H9 (cell line): ENCODE results near the gene ZNF609. TPM values are rescaled to one million over a fixed set of nuclear protein-coding genes. Genes with fewer than 3 reads are reported as not detected.

Experiments used
- DNase-seq: peaks from one replicate; pipeline ENCODE4 v3.0.0-alpha.2; 2017
- H2AFZ ChIP-seq: one replicate; pipeline ENCODE4 v1.6.1; 2013; ENCODE audit warnings: mild to moderate bottlenecking, low read length, control low read depth, moderate library complexity
- H2AK5ac ChIP-seq: 2 replicates; pipeline ENCODE4 v1.6.1; 2013; ENCODE audit warnings: low read length, control low read depth, mixed read lengths; ENCODE audit not compliant: insufficient read length
- H2BK120ac ChIP-seq: one replicate; pipeline ENCODE4 v1.6.1; 2013; ENCODE audit warnings: low read depth, mild to moderate bottlenecking, low read length, control low read depth, inconsistent platforms; ENCODE audit not compliant: poor library complexity, severe bottlenecking
- H2BK12ac ChIP-seq: 2 replicates; pipeline ENCODE4 v1.6.1; 2013; ENCODE audit warnings: low read length, control low read depth, mixed read lengths, low read depth; ENCODE audit not compliant: insufficient read length
- H2BK15ac ChIP-seq: 2 replicates; pipeline ENCODE4 v1.6.1; 2013; ENCODE audit warnings: low read depth, low read length, control low read depth
- H2BK20ac ChIP-seq: one replicate; pipeline ENCODE4 v1.6.1; 2013; ENCODE audit warnings: low read depth, mild to moderate bottlenecking, low read length, control low read depth, inconsistent platforms; ENCODE audit not compliant: poor library complexity, severe bottlenecking
- H2BK5ac ChIP-seq: 2 replicates; pipeline ENCODE4 v1.6.1; 2013; ENCODE audit warnings: low read length, control low read depth, mixed read lengths; ENCODE audit not compliant: insufficient read length
- H3K14ac ChIP-seq: 2 replicates; pipeline ENCODE4 v1.6.1; 2013; ENCODE audit warnings: low read length, control low read depth; ENCODE audit not compliant: insufficient read depth
- H3K18ac ChIP-seq: 2 replicates; pipeline ENCODE4 v1.6.1; 2013; ENCODE audit warnings: low read depth, mild to moderate bottlenecking, mixed read lengths, low read length, control low read depth; ENCODE audit not compliant: insufficient read length
- H3K23ac ChIP-seq: 2 replicates; pipeline ENCODE4 v1.6.1; 2013; ENCODE audit warnings: low read length, control low read depth, mixed read lengths, low read depth; ENCODE audit not compliant: insufficient read length
- H3K23me2 ChIP-seq: 2 replicates; pipeline ENCODE4 v1.6.1; 2013; ENCODE audit warnings: low read depth, mild to moderate bottlenecking, mixed read lengths, low read length, control low read depth; ENCODE audit not compliant: insufficient read length, poor library complexity, severe bottlenecking
- H3K27ac ChIP-seq: 2 replicates; pipeline ENCODE4 v1.5.1; 2013; ENCODE audit warnings: low read length, control low read depth, mixed read lengths, low read depth; ENCODE audit not compliant: insufficient read length
- H3K27me3 ChIP-seq: 2 replicates; pipeline ENCODE4 v1.6.1; 2013; ENCODE audit warnings: low read length, control low read depth, inconsistent platforms; ENCODE audit not compliant: insufficient read depth
- H3K4ac ChIP-seq: 2 replicates; pipeline ENCODE4 v1.6.1; 2013; ENCODE audit warnings: low read depth, mild to moderate bottlenecking, control low read depth, inconsistent platforms, low read length, moderate library complexity
- H3K4me1 ChIP-seq: 2 replicates; pipeline ENCODE4 v1.6.1; 2013; ENCODE audit warnings: low read length, control low read depth, inconsistent platforms; ENCODE audit not compliant: insufficient read depth
- H3K4me2 ChIP-seq: 2 replicates; pipeline ENCODE4 v1.6.1; 2013; ENCODE audit warnings: low read length, control low read depth, mixed read lengths; ENCODE audit not compliant: insufficient read length, insufficient read depth
- H3K56ac ChIP-seq: 2 replicates; pipeline ENCODE4 v1.6.1; 2013; ENCODE audit warnings: low read depth, mild to moderate bottlenecking, mixed read lengths, low read length, control low read depth; ENCODE audit not compliant: insufficient read length
- H3K79me1 ChIP-seq: 2 replicates; pipeline ENCODE4 v1.6.1; 2013; ENCODE audit warnings: low read depth, mild to moderate bottlenecking, moderate library complexity, low read length, control low read depth, inconsistent platforms; ENCODE audit not compliant: insufficient read depth, poor library complexity, severe bottlenecking
- H3K79me2 ChIP-seq: 2 replicates; pipeline ENCODE4 v1.6.1; 2013; ENCODE audit warnings: low read length, control low read depth, inconsistent platforms; ENCODE audit not compliant: insufficient read depth
- H3K9ac ChIP-seq: 2 replicates; pipeline ENCODE4 v1.6.1; 2013; ENCODE audit warnings: low read length, control low read depth, mixed read lengths; ENCODE audit not compliant: insufficient read length; ENCODE audit errors: extremely low read depth
- H3K9me3 ChIP-seq: one replicate; pipeline ENCODE4 v1.6.1; 2013; ENCODE audit warnings: low read depth, low read length, inconsistent platforms; ENCODE audit not compliant: control insufficient read depth
- H3T11ph ChIP-seq: one replicate; pipeline ENCODE4 v1.6.1; 2013; ENCODE audit warnings: mild to moderate bottlenecking, low read length, control low read depth, inconsistent platforms
- H4K20me1 ChIP-seq: one replicate; pipeline ENCODE4 v1.6.1; 2013; ENCODE audit not compliant: control insufficient read depth, insufficient read length, insufficient read depth
- H4K5ac ChIP-seq: 2 replicates; pipeline ENCODE4 v1.6.1; 2013; ENCODE audit warnings: low read depth, mild to moderate bottlenecking, mixed read lengths, low read length, control low read depth; ENCODE audit not compliant: insufficient read length
- H4K8ac ChIP-seq: replicated peaks from 2 replicates; pipeline ENCODE4 v1.6.1; 2013; ENCODE audit warnings: low read length, control low read depth, mixed read lengths, low read depth; ENCODE audit not compliant: insufficient read length
- H4K91ac ChIP-seq: 2 replicates; pipeline ENCODE4 v1.6.1; 2013; ENCODE audit warnings: low read depth, mild to moderate bottlenecking, moderate library complexity, mixed read lengths, low read length, control low read depth; ENCODE audit not compliant: insufficient read length
- H3K27ac Mint-ChIP-seq, 3 experiments: 2 replicates in 2 of 3; 3 replicates in 1 of 3; pipeline ENCODE4 v1.8.0; 2020 to 2021; ENCODE audit warnings: mixed read lengths in 3 of 3, mild to moderate bottlenecking in 1 of 3, moderate library complexity in 1 of 3
- H3K27me3 Mint-ChIP-seq: 2 replicates; pipeline ENCODE4 v1.8.0; 2021; ENCODE audit warnings: low read depth, mild to moderate bottlenecking, moderate library complexity, mixed read lengths
- H3K36me3 Mint-ChIP-seq, 3 experiments: 2 replicates in 2 of 3; 3 replicates in 1 of 3; pipeline ENCODE4 v1.8.0; 2020 to 2021; ENCODE audit warnings: low read depth in 3 of 3, mixed read lengths in 3 of 3; ENCODE audit not compliant: insufficient read depth in 1 of 3
- H3K4me1 Mint-ChIP-seq, 2 experiments: 2 replicates each; pipeline ENCODE4 v1.8.0; 2020; ENCODE audit warnings: mixed read lengths in 2 of 2
- H3K4me3 Mint-ChIP-seq, 2 experiments: 2 replicates in 1 of 2; 3 replicates in 1 of 2; pipeline ENCODE4 v1.8.0; 2020 to 2021; ENCODE audit warnings: mild to moderate bottlenecking in 2 of 2, mixed read lengths in 2 of 2, moderate library complexity in 1 of 2
- H3K9me3 Mint-ChIP-seq, 2 experiments: 2 replicates in 1 of 2; 3 replicates in 1 of 2; pipeline ENCODE4 v1.8.0; 2020; ENCODE audit warnings: mild to moderate bottlenecking in 2 of 2, mixed read lengths in 2 of 2, moderate library complexity in 1 of 2
- CTCF ChIP-seq: fragments of 200-600 bp; sonication (generic); conservative IDR thresholded peaks from 3 replicates; pipeline ENCODE4 v1.8.0; 2021; ENCODE audit warnings: antibody characterized with exemption, mild to moderate bottlenecking
- WGBS: extraction: QIAGEN DNeasy Blood & Tissue Kit; methylation state at CpG from one replicate; pipeline ENCODE4 v1.1.7; 2013; ENCODE audit warnings: missing lambda C conversion rate, low lambda C conversion rate, mixed read lengths; ENCODE audit not compliant: insufficient read length; ENCODE audit errors: extremely low coverage; 5-methylcytosine and 5-hydroxymethylcytosine counted together
- total RNA-seq: library from RNA; stranded (reverse); gene quantifications from 2 replicates; pipeline ENCODE4 v1.2.1, GENCODE V29; 2021

ZNF609 gene
- total RNA-seq, 1 experiment from 2014 or later, result 45.3 TPM

GRCh38 chr15:64582202-64582601 lies 121.8 kb downstream of the ZNF609 start:
- H3K79me2 ChIP-seq, result peaks cover 7% of the 10 kb centered on the region; the same call in 1 of the 2 replicates

More at GRCh38 chr15:64582202-64582601, 121.8 kb downstream of the ZNF609 start:
- Histone ChIP-seq H2BK120ac (no peak overlapping the region), H4K20me1 (no peaks in the 10 kb centered on the region), H3K27ac (no peak overlapping the region), H2BK12ac (no peak overlapping the region), H2AFZ (no peak overlapping the region), H2BK5ac (no peak overlapping the region), H3K23ac (no peak overlapping the region), H4K91ac (no peak overlapping the region), H3K9me3 (no peaks in the 10 kb centered on the region), H3T11ph (no peak overlapping the region), H3K9ac (no peak overlapping the region), H3K4me1 (no peaks in the 10 kb centered on the region; the same call in 1 of the 2 replicates), H3K18ac (no peak overlapping the region), H2BK15ac (no peak overlapping the region), H4K5ac (no peak overlapping the region), H3K56ac (no peak overlapping the region), H3K14ac (no peak overlapping the region), H4K8ac (no peak overlapping the region), H3K23me2 (no peaks in the 10 kb centered on the region), H3K4me2 (no peak overlapping the region), H2AK5ac (no peak overlapping the region), H3K79me1 (peaks cover 6% of the 10 kb centered on the region), H2BK20ac (no peak overlapping the region), H3K27me3 (no peaks in the 10 kb centered on the region), H3K4ac (no peak overlapping the region)
- Mint-ChIP-seq H3K27ac (no peak overlapping the region; a peak in 1 of 7 replicates), H3K27me3 (no peaks in the 10 kb centered on the region), H3K4me3 (no peak overlapping the region), H3K36me3 (peaks cover 3 to 4% (median 4%) of the 10 kb centered on the region in 3 experiments; a peak in 4 of 7 replicates), H3K9me3 (peaks cover 3 to 4% of the 10 kb centered on the region in 2 experiments; a peak in 1 of 5 replicates), H3K4me1 (peaks cover 13% of the 10 kb centered on the region in 2 experiments)
- 100% methylated on average over 2 of the region's 3 CpGs for WGBS
- no peak for DNase-seq
- no peak for TF ChIP-seq CTCF
